ENCODE measurements around the gene MSTO1. TPM values are rescaled to one million over a fixed set of nuclear protein-coding genes. Genes with fewer than 3 reads are reported as not detected.
"Not testable (repeated sequence)": the region's sequence is repeated elsewhere in the genome, so short reads cannot be mapped to it uniquely, and the experiment has no call there.

The MSTO1 gene
- polyA plus RNA-seq, 3 donors: 3.8 to 17.4 (median 4.8) TPM

GRCh38 chr1:155623357-155623756 is 13.3 kb downstream of the MSTO1 start:
- no peaks in the 10 kb centered on the region for H3K79me2 ChIP-seq (ENCODE audit: insufficient read depth, low read length)
- 86% methylated on average over 1 of the region's 1 CpG for WGBS (ENCODE audit: insufficient coverage)
- intact Hi-C loops (cut with micrococcal nuclease): no loop called here
- H3K9me3 Mint-ChIP-seq: peaks cover 0 to 18% (median 13%) of the 10 kb centered on the region in 7 donors
- no peak overlapping the region for H3K4me3 Mint-ChIP-seq
- no peaks in the 10 kb centered on the region for H4K20me1 ChIP-seq (ENCODE audit: insufficient read depth, low read length)
- H3K27ac Mint-ChIP-seq: no peak overlapping the region
- DNase-seq: no peak
- no peak overlapping the region for H3K4me2 ChIP-seq (replicated peaks; ENCODE audit: extremely low read depth, low read length, poor library complexity, severe bottlenecking)
- TF ChIP-seq CTCF (IDR thresholded peaks at IDR 0.05): no peak
- peaks cover 0 to 4% of the 10 kb centered on the region in 2 donors for H3K9me3 ChIP-seq (replicated peaks in 1 of 2; ENCODE audit: control insufficient read depth in 1 of 2, insufficient read depth in 1 of 2, low read length in 2 of 2)
- peaks cover 0 to 8% of the 10 kb centered on the region in 2 donors for H3K36me3 Mint-ChIP-seq
- peaks cover 6% of the 10 kb centered on the region for H3K4me1 Mint-ChIP-seq
- no peak overlapping the region for H2AFZ ChIP-seq (ENCODE audit: insufficient read depth, low read depth, low read length, poor library complexity, severe bottlenecking)
- H3K27me3 Mint-ChIP-seq (ENCODE audit: low read depth in 3 of 3): peaks cover 0 to 5% (median 0%) of the 10 kb centered on the region in 3 donors
- no peak overlapping the region for H3K4me3 ChIP-seq (replicated peaks in 1 of 3; ENCODE audit: low read depth in 2 of 3, low read length in 3 of 3)
- H3K36me3 ChIP-seq (replicated peaks in 1 of 2; ENCODE audit: control insufficient read depth in 1 of 2, insufficient read depth in 2 of 2, low read length in 2 of 2): no peaks in the 10 kb centered on the region
- no peak overlapping the region for H3K27ac ChIP-seq (ENCODE audit: low read depth in 1 of 2, low read length in 2 of 2)
- H3K9ac ChIP-seq (ENCODE audit: insufficient read depth, low read length, poor library complexity, severe bottlenecking): no peak overlapping the region
- no peaks in the 10 kb centered on the region for H3K27me3 ChIP-seq (ENCODE audit: control insufficient read depth in 2 of 2, insufficient read depth in 2 of 2, low read length in 2 of 2)
- H3K4me1 ChIP-seq (ENCODE audit: control insufficient read depth in 1 of 2, insufficient read depth in 2 of 2, low read length in 2 of 2): peaks cover 5% of the 10 kb centered on the region in 2 donors

GRCh38 chr1:155626428-155626827 is 16.4 kb downstream of the MSTO1 start:
- H3K79me2 ChIP-seq (ENCODE audit: insufficient read depth, low read length); H3K4me1 ChIP-seq (ENCODE audit: control insufficient read depth in 1 of 2, insufficient read depth in 2 of 2, low read length in 2 of 2); H2AFZ ChIP-seq (ENCODE audit: insufficient read depth, low read depth, low read length, poor library complexity, severe bottlenecking); H3K4me3 Mint-ChIP-seq; H3K4me3 ChIP-seq (replicated peaks in 1 of 3; ENCODE audit: low read depth in 2 of 3, low read length in 3 of 3); H3K27ac Mint-ChIP-seq; H3K9ac ChIP-seq (ENCODE audit: insufficient read depth, low read length, poor library complexity, severe bottlenecking); intact Hi-C loops (cut with micrococcal nuclease); H3K27ac ChIP-seq (ENCODE audit: low read depth in 1 of 2, low read length in 2 of 2); H4K20me1 ChIP-seq (ENCODE audit: insufficient read depth, low read length); H3K27me3 ChIP-seq (ENCODE audit: control insufficient read depth in 2 of 2, insufficient read depth in 2 of 2, low read length in 2 of 2); H3K36me3 Mint-ChIP-seq; H3K36me3 ChIP-seq (replicated peaks in 1 of 2; ENCODE audit: control insufficient read depth in 1 of 2, insufficient read depth in 2 of 2, low read length in 2 of 2); H3K9me3 ChIP-seq (replicated peaks in 1 of 2; ENCODE audit: control insufficient read depth in 1 of 2, insufficient read depth in 1 of 2, low read length in 2 of 2); H3K4me1 Mint-ChIP-seq; DNase-seq; H3K4me2 ChIP-seq (replicated peaks; ENCODE audit: extremely low read depth, low read length, poor library complexity, severe bottlenecking); H3K27me3 Mint-ChIP-seq (ENCODE audit: low read depth in 3 of 3): not testable (repeated sequence)
- peaks cover 0 to 18% (median 13%) of the 10 kb centered on the region in 7 donors for H3K9me3 Mint-ChIP-seq
- WGBS (ENCODE audit: insufficient coverage): no CpG with 5 or more reads among the region's 7 CpGs

Measured in CD14-positive monocyte (primary cell).